ENCODE data around the gene RNF152.
"Not testable (repeated sequence)": the region's sequence is repeated elsewhere in the genome, so short reads cannot be mapped to it uniquely, and the experiment has no call there.

The RNF152 gene

GRCh38 chr18:61821748-61822147 is 71.1 kb downstream of the RNF152 start:
- no peak for DNase-seq (ENCODE audit: low spot score)

- no peak for DNase-seq (ENCODE audit: low spot score)
Measured at GRCh38 chr18:61820882-61821281, 71.9 kb downstream of the RNF152 start.

- DNase-seq (ENCODE audit: low spot score) = no peak
Measured at GRCh38 chr18:61817086-61817485, 75.7 kb downstream of the RNF152 start.

GRCh38 chr18:61815885-61816470 is 76.8 kb downstream of the RNF152 start:
- DNase-seq (ENCODE audit: low spot score) = no peak

DNA sequence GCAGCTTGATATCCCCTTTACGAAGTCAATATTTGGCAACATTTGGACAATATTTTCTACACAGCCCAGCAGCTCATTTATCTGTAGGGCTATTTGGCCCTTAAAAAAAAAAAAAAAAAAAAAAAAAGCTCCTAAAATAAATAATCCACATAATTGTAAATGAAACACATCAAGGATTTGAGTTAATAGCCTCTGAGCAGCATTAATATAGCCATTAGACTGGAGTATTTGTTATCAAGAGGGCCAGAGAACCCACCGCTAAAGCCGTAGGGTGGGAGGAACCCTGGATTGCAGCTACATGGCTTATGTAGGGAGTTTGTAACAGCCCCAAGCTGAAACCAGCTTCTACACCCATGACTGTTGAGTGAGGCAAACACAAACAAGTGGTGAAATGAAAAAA is 84.5 kb downstream of the RNF152 start:
- no peak for DNase-seq (ENCODE audit: low spot score)

- DNase-seq (ENCODE audit: low spot score) = no peak
Measured at GRCh38 chr18:61803393-61803792, 89.4 kb downstream of the RNF152 start.

- DNase-seq (ENCODE audit: low spot score) = no peak
Measured at GRCh38 chr18:61797696-61798590, 94.9 kb downstream of the RNF152 start.

DNA sequence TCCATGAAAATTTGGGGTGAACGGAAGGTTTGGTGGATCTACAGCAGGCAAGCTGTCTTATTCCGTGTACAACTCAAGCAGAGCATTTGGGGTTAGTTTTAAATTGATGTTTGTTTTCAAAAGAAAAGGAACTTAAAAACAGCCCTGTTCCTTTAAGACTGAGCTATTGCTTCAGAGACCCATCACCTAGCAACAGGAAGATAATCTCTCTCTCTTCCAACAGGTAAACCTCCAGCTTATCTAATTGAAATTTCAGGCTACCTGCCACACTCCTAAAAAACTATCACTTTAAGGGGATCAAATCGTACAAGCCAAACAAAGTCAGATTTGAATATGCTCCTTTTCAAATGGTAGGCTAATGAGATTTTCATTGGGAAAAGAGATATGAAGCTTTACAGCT is 101.8 kb downstream of the RNF152 start:
- DNase-seq (ENCODE audit: low spot score) = no peak

DNA sequence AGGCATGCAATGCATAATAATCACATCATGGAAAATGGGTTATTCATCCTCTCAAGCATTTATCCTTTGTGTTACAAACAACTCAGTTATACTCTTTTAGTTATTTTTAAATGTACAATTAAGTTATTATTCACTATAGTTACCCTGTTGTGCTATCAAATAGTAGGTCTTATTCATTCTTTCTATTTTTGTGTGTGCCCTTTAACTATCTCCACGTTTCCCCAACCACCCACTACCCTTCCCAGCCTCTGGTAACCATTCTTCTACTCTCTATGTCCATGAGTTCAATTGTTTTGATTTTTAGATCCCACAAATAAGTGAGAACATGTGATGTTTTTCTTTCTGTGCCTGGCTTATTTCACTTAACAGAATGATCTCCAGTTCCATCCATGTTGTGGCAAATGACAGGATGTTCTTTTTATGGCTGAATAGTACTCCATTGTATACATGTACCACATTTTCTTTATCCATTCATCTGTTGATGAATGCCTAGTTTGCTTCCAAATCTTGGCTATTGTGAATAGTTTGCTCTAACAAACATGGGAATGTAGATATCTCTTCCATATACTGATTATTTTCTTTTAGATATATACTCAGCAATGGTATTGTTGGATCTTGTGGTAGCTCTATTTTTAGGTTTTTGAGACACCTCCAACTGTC is 105.7 kb downstream of the RNF152 start:
- DNase-seq (ENCODE audit: low spot score) = not testable (repeated sequence)

DNA sequence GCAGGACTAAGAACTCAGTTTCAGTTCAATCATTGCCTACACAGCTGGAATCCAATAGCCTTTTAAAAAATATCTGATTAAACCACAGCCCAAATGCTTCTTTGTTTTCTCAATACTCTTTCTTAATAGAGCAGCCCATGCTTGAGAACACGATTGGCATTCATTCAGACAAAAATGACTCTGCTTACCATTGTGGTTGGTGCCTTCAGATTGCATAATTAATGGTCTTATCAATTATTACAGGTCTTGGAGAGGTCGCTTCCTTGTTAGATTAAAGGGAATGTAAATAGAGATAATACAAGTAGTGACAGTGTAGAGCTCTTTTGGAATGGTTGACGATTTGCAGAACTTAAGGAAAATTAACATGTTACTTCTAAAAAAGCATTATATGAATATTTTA is 107.2 kb downstream of the RNF152 start:
- DNase-seq (ENCODE audit: low spot score) = no peak

- no peak for DNase-seq (ENCODE audit: low spot score)
Measured at GRCh38 chr18:61784834-61785233, 108.0 kb downstream of the RNF152 start.

DNA sequence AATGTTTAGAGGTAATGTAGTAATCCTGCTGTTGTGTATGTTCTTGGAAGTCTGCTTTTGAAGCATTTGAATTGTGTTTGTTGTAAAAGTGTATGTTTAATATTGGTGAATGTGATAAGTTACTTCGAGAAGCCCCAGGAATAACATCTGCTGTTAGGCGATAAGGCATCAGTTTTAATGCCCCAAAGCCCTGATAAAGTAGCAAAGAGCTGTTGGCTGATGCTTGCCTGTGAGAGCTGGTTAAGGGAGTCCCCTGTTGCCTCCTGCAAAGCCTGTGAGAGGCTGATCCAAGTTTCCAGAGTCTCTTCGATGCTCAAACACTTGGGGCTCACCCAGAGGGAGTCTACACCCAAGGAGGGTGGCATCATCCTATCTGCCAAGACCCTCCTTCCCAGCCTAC is 110.3 kb downstream of the RNF152 start:
- DNase-seq (ENCODE audit: low spot score) = no peak

GRCh38 chr18:61776201-61776600 is 116.6 kb downstream of the RNF152 start:
- DNase-seq (ENCODE audit: low spot score) = not testable (repeated sequence)

- no peak for DNase-seq (ENCODE audit: low spot score)
Measured at GRCh38 chr18:61774846-61775245, 118.0 kb downstream of the RNF152 start.

GRCh38 chr18:61772293-61772848 is 120.4 kb downstream of the RNF152 start:
- no peak for DNase-seq (ENCODE audit: low spot score)

DNA sequence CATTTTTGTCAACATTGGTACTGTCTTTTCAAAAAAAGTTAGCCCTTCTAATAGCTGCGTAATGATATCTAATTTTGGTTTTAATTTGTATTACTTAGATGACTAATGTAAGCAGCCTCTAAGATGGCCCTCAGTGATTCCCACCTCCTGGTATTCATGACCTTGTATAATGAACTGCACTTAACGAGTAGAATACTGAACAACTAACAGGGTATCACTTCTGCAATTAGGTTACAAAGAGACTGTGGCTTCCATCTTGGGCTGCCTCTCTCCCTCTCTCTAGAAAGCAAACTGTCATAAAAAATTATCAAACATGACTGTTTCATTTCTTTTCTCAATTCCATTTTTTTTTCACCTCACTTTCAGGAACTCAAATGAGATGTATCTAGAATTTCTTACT is 120.9 kb downstream of the RNF152 start:
- DNase-seq (ENCODE audit: low spot score) = no peak

DNA sequence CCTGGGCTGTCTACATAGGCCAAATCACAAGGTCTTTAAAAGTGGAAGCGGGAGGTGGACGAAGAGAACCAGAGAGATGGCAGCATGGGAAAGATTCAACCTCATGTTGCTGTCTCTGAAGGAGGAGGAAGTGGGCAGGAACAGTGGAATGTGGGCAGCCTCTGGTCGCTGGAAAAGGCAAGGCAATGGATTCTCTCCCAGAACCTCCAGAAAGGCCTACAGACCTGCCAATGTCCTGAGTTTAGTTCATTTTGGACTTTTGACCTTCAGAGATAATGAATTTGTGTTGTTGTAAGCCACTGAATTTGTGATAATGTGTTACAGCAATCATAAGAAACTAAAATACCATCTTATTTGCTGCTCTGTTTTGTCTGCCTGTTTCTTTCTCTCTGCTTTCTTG is 122.5 kb downstream of the RNF152 start:
- DNase-seq (ENCODE audit: low spot score) = no peak

DNA sequence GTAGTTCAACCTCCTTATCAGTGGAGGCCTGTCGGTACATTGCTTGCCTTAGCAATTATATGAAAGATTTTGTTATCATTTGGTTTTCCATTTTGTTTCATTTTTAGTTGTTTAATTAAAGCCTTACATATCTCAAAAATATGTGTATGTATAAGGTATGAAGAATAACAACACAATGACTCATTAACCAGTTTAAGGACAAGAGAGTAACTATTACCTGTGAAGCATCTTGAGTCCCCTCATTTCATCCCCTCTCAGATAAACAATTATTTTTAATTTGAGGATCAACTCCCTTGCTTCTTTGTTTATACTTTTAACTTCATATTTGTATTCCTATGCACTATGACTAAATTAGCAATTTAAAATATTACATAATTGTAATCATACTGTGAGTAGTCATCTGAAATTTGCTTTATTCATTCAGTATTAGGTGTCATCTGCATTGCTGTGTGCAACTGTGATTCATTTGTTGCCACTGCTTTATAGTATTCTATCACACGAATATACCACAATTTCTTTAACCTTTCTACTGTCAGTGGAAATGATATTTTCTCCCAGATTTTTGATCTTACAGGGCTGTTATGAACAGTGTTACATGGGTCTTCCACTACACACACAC is 126.4 kb downstream of the RNF152 start:
- DNase-seq (ENCODE audit: low spot score) = no peak

GRCh38 chr18:61765097-61765496 is 127.7 kb downstream of the RNF152 start:
- no peak for DNase-seq (ENCODE audit: low spot score)

DNA sequence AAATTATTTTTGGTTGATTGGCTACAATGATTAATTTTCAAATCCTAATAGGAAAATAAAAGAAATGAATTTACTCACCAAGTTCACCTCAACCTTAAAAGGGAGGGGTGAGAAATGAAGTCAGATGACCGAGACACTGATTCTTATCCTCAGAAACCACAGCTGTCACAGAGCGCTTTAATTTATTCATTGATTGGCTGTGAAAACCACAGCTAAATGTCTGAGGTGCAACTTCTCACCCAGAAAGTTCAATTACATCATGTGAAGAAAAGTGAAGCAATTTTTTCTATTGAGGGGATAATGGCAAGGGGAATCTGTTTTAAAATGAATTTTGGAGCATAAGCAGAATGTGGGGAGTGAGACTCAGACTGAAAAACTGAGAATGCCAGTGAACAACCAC is 128.4 kb downstream of the RNF152 start:
- DNase-seq (ENCODE audit: low spot score) = no peak

GRCh38 chr18:61761875-61762274 is 130.9 kb downstream of the RNF152 start:
- DNase-seq (ENCODE audit: low spot score) = no peak
